NB4 (cell line): ENCODE results near the gene HPS1.

Experiments used
- DNase-seq: peaks from one replicate; pipeline ENCODE4 v3.0.0; 2010; ENCODE audit warnings: low read depth
- H3K4me3 ChIP-seq: one replicate; pipeline ENCODE4 v1.5.1; 2011; ENCODE audit warnings: mild to moderate bottlenecking, low read depth, low read length, moderate library complexity
- CTCF ChIP-seq: IDR thresholded peaks from one replicate; pipeline ENCODE4 v1.5.1; 2012; ENCODE audit warnings: low read depth, low read length
- MAX ChIP-seq: IDR thresholded peaks from 2 replicates; pipeline ENCODE4 v1.6.1; 2011; ENCODE audit warnings: low read depth, low read length
- MYC ChIP-seq: IDR thresholded peaks from 2 replicates; pipeline ENCODE4 v1.6.1; 2011; ENCODE audit warnings: low read depth, low read length
- POLR2A ChIP-seq: IDR thresholded peaks from 2 replicates; pipeline ENCODE4 v1.6.1; 2011; ENCODE audit warnings: mild to moderate bottlenecking; ENCODE audit not compliant: insufficient read length; ENCODE audit errors: extremely low read depth

HPS1 gene

GRCh38 chr10:98408799-98409198, 37.9 kb downstream of the HPS1 start:
- no peak for TF ChIP-seq MAX
- TF ChIP-seq MYC: no peak
- TF ChIP-seq CTCF: no peak
- no peak for TF ChIP-seq POLR2A
- no peak overlapping the region for H3K4me3 ChIP-seq
- DNase-seq: no peak

- no peak overlapping the region for H3K4me3 ChIP-seq
- TF ChIP-seq POLR2A (no peak), MAX (no peak), MYC (no peak), CTCF (no peak)
- no peak for DNase-seq
These were observed 38.9 kb downstream of the HPS1 start for GRCh38 chr10:98407744-98408241.

- no peak for DNase-seq
- TF ChIP-seq POLR2A: no peak
- TF ChIP-seq MAX: no peak
- TF ChIP-seq MYC: no peak
- no peak for TF ChIP-seq CTCF
- no peak overlapping the region for H3K4me3 ChIP-seq
These were observed 39.6 kb downstream of the HPS1 start for GRCh38 chr10:98407017-98407743.

GRCh38 chr10:98405422-98405821, 41.3 kb downstream of the HPS1 start:
- no peak for TF ChIP-seq CTCF
- TF ChIP-seq MAX: no peak
- TF ChIP-seq MYC: no peak
- no peak for TF ChIP-seq POLR2A
- DNase-seq: no peak

GRCh38 chr10:98404571-98405359, 42.0 kb downstream of the HPS1 start:
- no peak overlapping the region for H3K4me3 ChIP-seq
- no peak for DNase-seq
- no peak for TF ChIP-seq POLR2A
- TF ChIP-seq CTCF: no peak
- TF ChIP-seq MAX: no peak
- no peak for TF ChIP-seq MYC

More at GRCh38 chr10:98405422-98405821, 41.3 kb downstream of the HPS1 start:
- no peak overlapping the region for H3K4me3 ChIP-seq
